Measurements from ENCODE around the gene KLRD1.

DNA sequence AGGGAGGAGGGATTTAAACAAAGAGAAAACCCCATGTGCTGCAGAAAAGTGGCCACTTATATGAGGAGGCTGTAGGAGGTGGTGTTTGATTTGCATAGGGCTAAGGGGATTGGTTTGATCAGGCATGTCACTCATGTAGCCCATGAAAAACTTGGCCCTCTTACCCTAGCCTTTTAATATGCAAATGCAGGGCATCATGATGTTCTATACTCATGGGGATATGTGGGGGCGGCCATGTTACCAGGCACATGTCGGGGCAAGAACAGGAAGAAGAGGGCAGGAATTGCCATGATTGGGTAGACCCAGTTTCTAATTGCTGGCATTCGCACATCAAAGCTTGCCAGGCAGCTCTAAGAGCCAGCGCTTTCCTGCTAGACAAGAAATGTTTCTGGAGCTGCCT, 53.4 kb downstream of the KLRD1 start:
- TF ChIP-seq, protein P1, sequence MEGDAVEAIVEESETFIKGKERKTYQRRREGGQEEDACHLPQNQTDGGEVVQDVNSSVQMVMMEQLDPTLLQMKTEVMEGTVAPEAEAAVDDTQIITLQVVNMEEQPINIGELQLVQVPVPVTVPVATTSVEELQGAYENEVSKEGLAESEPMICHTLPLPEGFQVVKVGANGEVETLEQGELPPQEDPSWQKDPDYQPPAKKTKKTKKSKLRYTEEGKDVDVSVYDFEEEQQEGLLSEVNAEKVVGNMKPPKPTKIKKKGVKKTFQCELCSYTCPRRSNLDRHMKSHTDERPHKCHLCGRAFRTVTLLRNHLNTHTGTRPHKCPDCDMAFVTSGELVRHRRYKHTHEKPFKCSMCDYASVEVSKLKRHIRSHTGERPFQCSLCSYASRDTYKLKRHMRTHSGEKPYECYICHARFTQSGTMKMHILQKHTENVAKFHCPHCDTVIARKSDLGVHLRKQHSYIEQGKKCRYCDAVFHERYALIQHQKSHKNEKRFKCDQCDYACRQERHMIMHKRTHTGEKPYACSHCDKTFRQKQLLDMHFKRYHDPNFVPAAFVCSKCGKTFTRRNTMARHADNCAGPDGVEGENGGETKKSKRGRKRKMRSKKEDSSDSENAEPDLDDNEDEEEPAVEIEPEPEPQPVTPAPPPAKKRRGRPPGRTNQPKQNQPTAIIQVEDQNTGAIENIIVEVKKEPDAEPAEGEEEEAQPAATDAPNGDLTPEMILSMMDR (conservative IDR thresholded peaks at IDR 0.05; ENCODE audit: low read depth, low read length): no peak
- TF ChIP-seq, protein P2, sequence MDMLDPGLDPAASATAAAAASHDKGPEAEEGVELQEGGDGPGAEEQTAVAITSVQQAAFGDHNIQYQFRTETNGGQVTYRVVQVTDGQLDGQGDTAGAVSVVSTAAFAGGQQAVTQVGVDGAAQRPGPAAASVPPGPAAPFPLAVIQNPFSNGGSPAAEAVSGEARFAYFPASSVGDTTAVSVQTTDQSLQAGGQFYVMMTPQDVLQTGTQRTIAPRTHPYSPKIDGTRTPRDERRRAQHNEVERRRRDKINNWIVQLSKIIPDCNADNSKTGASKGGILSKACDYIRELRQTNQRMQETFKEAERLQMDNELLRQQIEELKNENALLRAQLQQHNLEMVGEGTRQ (IDR thresholded peaks at IDR 0.05; ENCODE audit: low read depth, low read length): no peak
